ENCODE measurements around the gene IL24.

DNA sequence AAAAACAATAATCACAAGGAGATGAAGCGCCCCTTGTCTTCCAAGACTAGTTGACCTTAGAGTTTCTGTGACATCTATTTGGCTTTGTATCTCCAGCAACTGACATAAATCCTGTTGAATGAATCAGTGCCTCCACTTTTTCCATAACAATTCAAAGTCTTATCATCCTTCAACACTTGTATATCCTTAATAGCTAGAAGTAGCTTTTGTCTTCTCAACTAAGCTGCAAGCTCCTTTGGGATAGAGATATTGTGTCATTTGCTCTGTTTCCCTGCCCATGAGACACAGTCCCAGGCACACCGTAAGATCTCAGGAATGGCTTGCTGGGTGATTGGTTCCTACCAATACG, 43.3 kb downstream of the IL24 start:
- TF ChIP-seq, protein P1, sequence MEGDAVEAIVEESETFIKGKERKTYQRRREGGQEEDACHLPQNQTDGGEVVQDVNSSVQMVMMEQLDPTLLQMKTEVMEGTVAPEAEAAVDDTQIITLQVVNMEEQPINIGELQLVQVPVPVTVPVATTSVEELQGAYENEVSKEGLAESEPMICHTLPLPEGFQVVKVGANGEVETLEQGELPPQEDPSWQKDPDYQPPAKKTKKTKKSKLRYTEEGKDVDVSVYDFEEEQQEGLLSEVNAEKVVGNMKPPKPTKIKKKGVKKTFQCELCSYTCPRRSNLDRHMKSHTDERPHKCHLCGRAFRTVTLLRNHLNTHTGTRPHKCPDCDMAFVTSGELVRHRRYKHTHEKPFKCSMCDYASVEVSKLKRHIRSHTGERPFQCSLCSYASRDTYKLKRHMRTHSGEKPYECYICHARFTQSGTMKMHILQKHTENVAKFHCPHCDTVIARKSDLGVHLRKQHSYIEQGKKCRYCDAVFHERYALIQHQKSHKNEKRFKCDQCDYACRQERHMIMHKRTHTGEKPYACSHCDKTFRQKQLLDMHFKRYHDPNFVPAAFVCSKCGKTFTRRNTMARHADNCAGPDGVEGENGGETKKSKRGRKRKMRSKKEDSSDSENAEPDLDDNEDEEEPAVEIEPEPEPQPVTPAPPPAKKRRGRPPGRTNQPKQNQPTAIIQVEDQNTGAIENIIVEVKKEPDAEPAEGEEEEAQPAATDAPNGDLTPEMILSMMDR (IDR thresholded peaks at IDR 0.05; ENCODE audit: borderline replicate concordance, extremely low read depth, low read length, poor library complexity, severe bottlenecking): no peak
- no peak for TF ChIP-seq EZH2 (IDR thresholded peaks at IDR 0.05; ENCODE audit: borderline replicate concordance, low read depth, low read length, severe bottlenecking)
